Sigmoid colon (tissue), 7 donors: ENCODE measurements around the gene SLC6A14. TPM values are rescaled to one million over a fixed set of nuclear protein-coding genes. Genes with fewer than 3 reads are reported as not detected.

Source experiments
- DNase-seq: peaks from one replicate; pipeline ENCODE4 v3.0.0-alpha.2; 2019
- H3K27ac ChIP-seq, 4 donors: fragments of 200-600 bp; sonication (generic); one replicate each; pipeline ENCODE4 v1.5.1; 2016 to 2019; ENCODE audit warnings: mild to moderate bottlenecking in 1 of 4
- H3K27me3 ChIP-seq, 3 donors: fragments of 200-600 bp; sonication (generic); one replicate each; pipeline ENCODE4 v1.5.1; 2019; ENCODE audit warnings: mild to moderate bottlenecking in 1 of 3
- H3K36me3 ChIP-seq, 4 donors: fragments of 200-600 bp; sonication (generic); one replicate each; pipeline ENCODE4 v1.5.1; 2016 to 2019
- H3K4me1 ChIP-seq, 4 donors: fragments of 200-600 bp; sonication (generic); one replicate each; pipeline ENCODE4 v1.5.1; 2017 to 2019
- H3K4me3 ChIP-seq, 4 donors: fragments of 200-600 bp; sonication (generic); one replicate each; pipeline ENCODE4 v1.5.1; 2017 to 2019; ENCODE audit warnings: mild to moderate bottlenecking in 2 of 4, moderate library complexity in 1 of 4
- H3K9me3 ChIP-seq, 4 donors: fragments of 200-600 bp in 3 of 4; sonication (generic) in 3 of 4; one replicate each; pipeline versions ENCODE4 v1.5.1 to v1.6.1; 2013 to 2019
- CTCF ChIP-seq, 4 experiments: fragments of 450-650 bp in 3 of 4; fragments of 200-600 bp in 1 of 4; IDR thresholded peaks; one replicate each; pipeline ENCODE4 v1.5.1; 2016 to 2019; ENCODE audit warnings: antibody characterized with exemption in 4 of 4, mild to moderate bottlenecking in 3 of 4, moderate library complexity in 2 of 4
- EP300 ChIP-seq, 4 donors: sonication (generic); formaldehyde crosslinking; IDR thresholded peaks; one replicate each; pipeline ENCODE4 v1.6.1; 2017; ENCODE audit warnings: antibody characterized with exemption in 4 of 4
- POLR2A ChIP-seq, 2 donors: fragments of 450-650 bp; IDR thresholded peaks; one replicate each; pipeline ENCODE4 v1.6.1; 2016; ENCODE audit warnings: antibody characterized with exemption in 2 of 2, mild to moderate bottlenecking in 2 of 2, moderate library complexity in 2 of 2
- POLR2AphosphoS5 ChIP-seq, 4 donors: sonication (generic); formaldehyde crosslinking; IDR thresholded peaks; one replicate each; pipeline ENCODE4 v1.6.1; 2017; ENCODE audit warnings: antibody characterized with exemption in 4 of 4
- WGBS, 2 donors: extraction: QIAGEN DNeasy Blood & Tissue Kit; methylation state at CpG; one replicate each; pipeline ENCODE4 v1.1.7; 2013; 5-methylcytosine and 5-hydroxymethylcytosine counted together
- intact Hi-C: fragments of 100-400 bp; cut with DNase I; formaldehyde crosslinking; loops from one replicate; pipeline ENCODE4 v1.15.1; 2023
- polyA plus RNA-seq, 3 donors: library from polyadenylated mRNA; stranded (reverse); fragments of 200-250 nt; gene quantifications; one replicate each; pipeline ENCODE4 v1.2.3, GENCODE V29; 2013
- total RNA-seq, 4 donors: library from RNA; depleted of rRNA; stranded (reverse); fragments of >200 nt; gene quantifications; one replicate each; pipeline ENCODE4 v1.1.0, GENCODE V29; 2016
- donor health status: healthy with polysubstance abuse.
- donor health status: Bipolar disorder and iron deficiency.
- donor health status: healthy.

The SLC6A14 gene
- total and polyA plus RNA-seq, 7 donors = 7.5 TPM; not detected in 6

GRCh38 chrX:116417214-116417613, 19.2 kb upstream of the SLC6A14 start:
- H3K9me3 ChIP-seq = no peaks in the 10 kb centered on the region
- 64 to 82% methylated on average over 1 of the region's 1 CpG for WGBS, 2 donors
- H3K4me1 ChIP-seq = no peaks in the 10 kb centered on the region
- no peaks in the 10 kb centered on the region for H3K36me3 ChIP-seq
- H3K27me3 ChIP-seq = no peaks in the 10 kb centered on the region
- no peak for DNase-seq
- no peak overlapping the region for H3K4me3 ChIP-seq
- TF ChIP-seq EP300 (IDR thresholded peaks at IDR 0.05) = no peak
- no peak for TF ChIP-seq CTCF (IDR thresholded peaks at IDR 0.05)
- no peak for TF ChIP-seq POLR2AphosphoS5 (IDR thresholded peaks at IDR 0.05)
- TF ChIP-seq POLR2A (IDR thresholded peaks at IDR 0.05) = no peak
- intact Hi-C loops = no loop called here
- no peak overlapping the region for H3K27ac ChIP-seq

- WGBS, 2 donors = 49 to 65% methylated on average over 4 of the region's 4 CpGs
- intact Hi-C loops = no loop called here
- Histone ChIP-seq H3K27me3 (no peaks in the 10 kb centered on the region), H3K9me3 (no peaks in the 10 kb centered on the region), H3K4me1 (no peaks in the 10 kb centered on the region), H3K27ac (no peak overlapping the region), H3K4me3 (no peak overlapping the region), H3K36me3 (no peaks in the 10 kb centered on the region)
- DNase-seq = no peak
- no peak for TF ChIP-seq EP300 (IDR thresholded peaks at IDR 0.05)
- no peak for TF ChIP-seq CTCF (IDR thresholded peaks at IDR 0.05)
- TF ChIP-seq POLR2AphosphoS5 (IDR thresholded peaks at IDR 0.05) = no peak
- no peak for TF ChIP-seq POLR2A (IDR thresholded peaks at IDR 0.05)
Observed at GRCh38 chrX:116417968-116418367, 18.4 kb upstream of the SLC6A14 start.

- intact Hi-C loops = no loop called here
- Histone ChIP-seq H3K36me3 (no peaks in the 10 kb centered on the region), H3K27ac (no peak overlapping the region), H3K4me3 (no peak overlapping the region), H3K27me3 (no peaks in the 10 kb centered on the region), H3K4me1 (no peaks in the 10 kb centered on the region), H3K9me3 (no peaks in the 10 kb centered on the region)
- TF ChIP-seq POLR2AphosphoS5 (IDR thresholded peaks at IDR 0.05) (no peak), EP300 (IDR thresholded peaks at IDR 0.05) (no peak), CTCF (IDR thresholded peaks at IDR 0.05) (no peak), POLR2A (IDR thresholded peaks at IDR 0.05) (no peak)
- no peak for DNase-seq
- WGBS, 2 donors = 54 to 95% methylated on average over 3 of the region's 3 CpGs
Observed at GRCh38 chrX:116427978-116428377, 8.4 kb upstream of the SLC6A14 start.

GRCh38 chrX:116435597-116435996, 809 bp upstream of the SLC6A14 start:
- Histone ChIP-seq H3K4me1 (no peaks in the 10 kb centered on the region), H3K4me3 (no peak overlapping the region), H3K27ac (no peak overlapping the region), H3K36me3 (no peaks in the 10 kb centered on the region), H3K9me3 (no peaks in the 10 kb centered on the region), H3K27me3 (no peaks in the 10 kb centered on the region)
- no peak for DNase-seq
- TF ChIP-seq CTCF (IDR thresholded peaks at IDR 0.05) (no peak), POLR2AphosphoS5 (IDR thresholded peaks at IDR 0.05) (no peak), POLR2A (IDR thresholded peaks at IDR 0.05) (no peak), EP300 (IDR thresholded peaks at IDR 0.05) (no peak)
- intact Hi-C loops = no loop called here

GRCh38 chrX:116449156-116449555, 12.8 kb downstream of the SLC6A14 start:
- intact Hi-C loops = no loop called here
- H3K4me3 ChIP-seq = no peak overlapping the region
- H3K4me1 ChIP-seq = no peaks in the 10 kb centered on the region
- H3K27me3 ChIP-seq = no peaks in the 10 kb centered on the region
- TF ChIP-seq POLR2A (IDR thresholded peaks at IDR 0.05) (no peak), POLR2AphosphoS5 (IDR thresholded peaks at IDR 0.05) (no peak), EP300 (IDR thresholded peaks at IDR 0.05) (no peak), CTCF (IDR thresholded peaks at IDR 0.05) (no peak)
- 80 to 84% methylated on average over 2 of the region's 2 CpGs for WGBS, 2 donors
- no peaks in the 10 kb centered on the region for H3K36me3 ChIP-seq
- H3K27ac ChIP-seq = no peak overlapping the region
- DNase-seq = no peak
- no peaks in the 10 kb centered on the region for H3K9me3 ChIP-seq
